ENCODE data around the gene CIAO2A. TPM values are rescaled to one million over a fixed set of nuclear protein-coding genes. Genes with fewer than 3 reads are reported as not detected.

Gene CIAO2A
- total and polyA plus RNA-seq, 4 donors, result 124 to 404 (median 159) TPM

GRCh38 chr15:64127521-64128270 is 34.1 kb upstream of the CIAO2A start (continued):
- TF ChIP-seq EGR1 (IDR thresholded peaks at IDR 0.05; ENCODE audit: low read depth in 2 of 2), result no peak
- no peak for TF ChIP-seq RAD21 (IDR thresholded peaks at IDR 0.05)
- no peak for TF ChIP-seq RXRA (IDR thresholded peaks at IDR 0.05)

DNA sequence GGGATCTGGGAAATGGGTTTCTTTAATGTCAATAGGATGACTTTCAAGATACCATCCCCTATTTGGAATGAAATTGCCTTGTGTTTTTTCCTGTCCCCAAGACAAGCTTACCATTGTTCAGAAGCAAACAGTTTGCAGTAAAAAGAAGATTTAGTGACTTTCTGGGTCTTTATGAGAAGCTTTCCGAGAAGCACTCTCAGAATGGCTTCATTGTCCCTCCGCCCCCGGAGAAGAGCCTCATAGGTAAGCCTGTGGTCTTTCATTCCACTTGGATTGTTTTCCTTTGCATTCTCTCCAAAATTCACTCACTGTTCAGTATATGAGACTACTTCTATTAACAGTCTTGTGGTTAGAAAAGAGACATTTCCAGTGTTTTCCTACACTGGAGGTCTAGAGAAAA is 32.3 kb upstream of the CIAO2A start:
- 65% methylated on average over 3 of the region's 3 CpGs for WGBS
- Histone ChIP-seq H3K4me1 (ENCODE audit: control insufficient read depth in 4 of 4, insufficient read depth in 4 of 4, low read length in 3 of 4) (peaks cover 0 to 4% (median 2%) of the 10 kb centered on the region in 4 donors), H3K9ac (ENCODE audit: low read depth in 1 of 2, low read length in 2 of 2) (no peak overlapping the region), H3K4me3 (ENCODE audit: low read depth in 1 of 3, low read length in 3 of 3) (no peak overlapping the region), H3K27me3 (ENCODE audit: control insufficient read depth in 4 of 4, insufficient read depth in 4 of 4, low read length in 3 of 4) (no peaks in the 10 kb centered on the region), H3K27ac (ENCODE audit: low read depth in 1 of 2, low read length in 2 of 2) (no peak overlapping the region), H3K36me3 (ENCODE audit: control insufficient read depth in 4 of 4, insufficient read depth in 3 of 4, low read depth in 1 of 4, low read length in 3 of 4) (peaks cover 17 to 84% (median 72%) of the 10 kb centered on the region in 4 donors), H3K9me3 (ENCODE audit: control insufficient read depth in 4 of 4, low read length in 3 of 4) (no peaks in the 10 kb centered on the region)
- TF ChIP-seq TAF1 (conservative IDR thresholded peaks at IDR 0.05) (no peak), FOXA2 (IDR thresholded peaks at IDR 0.05) (no peak), ATF3 (IDR thresholded peaks at IDR 0.05) (no peak), FOXA1 (IDR thresholded peaks at IDR 0.05) (no peak), HNF4A (conservative IDR thresholded peaks at IDR 0.05) (no peak), REST (IDR thresholded peaks at IDR 0.05) (no peak), RXRA (IDR thresholded peaks at IDR 0.05) (no peak), YY1 (IDR thresholded peaks at IDR 0.05) (no peak), NR2F2 (IDR thresholded peaks at IDR 0.05) (no peak), GABPA (IDR thresholded peaks at IDR 0.05 in 1 of 2, conservative IDR thresholded peaks at IDR 0.05 in 1 of 2) (no peak), ZBTB33 (IDR thresholded peaks at IDR 0.05) (no peak), EGR1 (IDR thresholded peaks at IDR 0.05; ENCODE audit: low read depth in 2 of 2) (no peak), HNF4G (IDR thresholded peaks at IDR 0.05) (no peak)
- TF ChIP-seq, protein P1, sequence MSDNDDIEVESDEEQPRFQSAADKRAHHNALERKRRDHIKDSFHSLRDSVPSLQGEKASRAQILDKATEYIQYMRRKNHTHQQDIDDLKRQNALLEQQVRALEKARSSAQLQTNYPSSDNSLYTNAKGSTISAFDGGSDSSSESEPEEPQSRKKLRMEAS (IDR thresholded peaks at IDR 0.05), result no peak
- DNase-seq (ENCODE audit: low spot score), result no peak

Measured in liver (tissue), 9 donors.